Hepatocyte (in vitro differentiated cells): Measurements from ENCODE around the gene EAF1.
A peak's percentile ranks its signal among the peaks of the same experiment; 100 is the strongest.

Experiments used
- EZH2 ChIP-seq: fragments of 200-600 bp; sonication (generic); IDR thresholded peaks from 2 replicates; pipeline ENCODE4 v1.6.1; 2016; ENCODE audit warnings: antibody characterized with exemption, mild to moderate bottlenecking, borderline replicate concordance
- EZH2phosphoT487 ChIP-seq: fragments of 200-600 bp; sonication (generic); IDR thresholded peaks from one replicate; pipeline ENCODE4 v1.6.1; 2018; ENCODE audit warnings: antibody characterized with exemption, mild to moderate bottlenecking, low read depth, moderate library complexity; ENCODE audit not compliant: unreplicated experiment, severe bottlenecking
- TF ChIP-seq, protein P1 (sequence below): fragments of 200-600 bp; sonication (generic); IDR thresholded peaks from 2 replicates; pipeline ENCODE4 v1.5.1; 2016; ENCODE audit warnings: antibody characterized with exemption, mild to moderate bottlenecking; ENCODE audit not compliant: poor library complexity

DNA sequence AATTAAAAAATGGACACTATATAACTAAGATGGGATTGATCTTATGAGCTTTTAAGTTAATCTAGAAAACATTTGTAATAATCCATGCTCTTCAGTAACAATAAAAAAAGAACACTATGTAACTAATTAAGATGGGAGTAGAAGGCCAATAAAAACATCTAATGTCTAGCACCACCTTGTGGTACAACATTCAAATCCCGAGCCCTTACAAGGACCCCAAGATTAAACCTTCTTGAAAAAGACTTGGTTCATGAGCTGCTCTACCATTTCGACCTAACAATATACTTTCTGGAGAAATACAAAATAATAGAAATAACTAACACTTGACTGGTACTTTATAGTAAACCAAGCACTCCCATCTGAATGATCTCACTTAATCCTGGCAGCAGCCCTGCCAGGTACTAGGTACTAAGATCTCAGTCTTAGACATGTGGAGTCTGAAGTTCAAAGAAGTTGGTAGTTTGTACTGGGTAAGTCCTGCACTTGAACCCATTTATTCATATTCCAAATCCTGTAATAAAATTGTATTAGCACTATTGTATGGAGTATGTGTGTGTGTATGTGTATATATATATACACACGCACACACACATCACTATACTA, 21.8 kb upstream of the EAF1 start:
- TF ChIP-seq, protein P1, sequence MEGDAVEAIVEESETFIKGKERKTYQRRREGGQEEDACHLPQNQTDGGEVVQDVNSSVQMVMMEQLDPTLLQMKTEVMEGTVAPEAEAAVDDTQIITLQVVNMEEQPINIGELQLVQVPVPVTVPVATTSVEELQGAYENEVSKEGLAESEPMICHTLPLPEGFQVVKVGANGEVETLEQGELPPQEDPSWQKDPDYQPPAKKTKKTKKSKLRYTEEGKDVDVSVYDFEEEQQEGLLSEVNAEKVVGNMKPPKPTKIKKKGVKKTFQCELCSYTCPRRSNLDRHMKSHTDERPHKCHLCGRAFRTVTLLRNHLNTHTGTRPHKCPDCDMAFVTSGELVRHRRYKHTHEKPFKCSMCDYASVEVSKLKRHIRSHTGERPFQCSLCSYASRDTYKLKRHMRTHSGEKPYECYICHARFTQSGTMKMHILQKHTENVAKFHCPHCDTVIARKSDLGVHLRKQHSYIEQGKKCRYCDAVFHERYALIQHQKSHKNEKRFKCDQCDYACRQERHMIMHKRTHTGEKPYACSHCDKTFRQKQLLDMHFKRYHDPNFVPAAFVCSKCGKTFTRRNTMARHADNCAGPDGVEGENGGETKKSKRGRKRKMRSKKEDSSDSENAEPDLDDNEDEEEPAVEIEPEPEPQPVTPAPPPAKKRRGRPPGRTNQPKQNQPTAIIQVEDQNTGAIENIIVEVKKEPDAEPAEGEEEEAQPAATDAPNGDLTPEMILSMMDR, result peak; percentile 65
- TF ChIP-seq EZH2 (no peak), EZH2phosphoT487 (no peak)
